Endothelial cell (in vitro differentiated cells): ENCODE data around the gene PTPRE. TPM values are rescaled to one million over a fixed set of nuclear protein-coding genes. Genes with fewer than 3 reads are reported as not detected.

Experiments
- DNase-seq: peaks from one replicate; pipeline ENCODE4 v3.0.0; 2021; ENCODE audit warnings: low spot score
- H3K27ac Mint-ChIP-seq: one replicate; pipeline ENCODE4 v1.8.0; 2021; ENCODE audit warnings: mixed read lengths, inconsistent platforms; ENCODE audit not compliant: unreplicated experiment
- H3K27me3 Mint-ChIP-seq: one replicate; pipeline ENCODE4 v1.8.0; 2021; ENCODE audit warnings: mild to moderate bottlenecking, moderate library complexity, mixed read lengths, inconsistent platforms; ENCODE audit not compliant: unreplicated experiment
- H3K36me3 Mint-ChIP-seq: one replicate; pipeline ENCODE4 v1.8.0; 2021; ENCODE audit warnings: mild to moderate bottlenecking, low read depth, mixed read lengths, inconsistent platforms; ENCODE audit not compliant: unreplicated experiment
- H3K4me1 Mint-ChIP-seq: one replicate; pipeline ENCODE4 v1.8.0; 2021; ENCODE audit warnings: mild to moderate bottlenecking, mixed read lengths, inconsistent platforms; ENCODE audit not compliant: unreplicated experiment
- H3K4me3 Mint-ChIP-seq: one replicate; pipeline ENCODE4 v1.8.0; 2021; ENCODE audit warnings: mild to moderate bottlenecking, mixed read lengths, inconsistent platforms; ENCODE audit not compliant: unreplicated experiment
- H3K9me3 Mint-ChIP-seq: one replicate; pipeline ENCODE4 v1.8.0; 2021; ENCODE audit warnings: mixed read lengths, inconsistent platforms; ENCODE audit not compliant: unreplicated experiment
- CTCF ChIP-seq: fragments of 200-600 bp; sonication (generic); IDR thresholded peaks from one replicate; pipeline ENCODE4 v1.5.0; 2021; ENCODE audit warnings: antibody characterized with exemption; ENCODE audit not compliant: unreplicated experiment
- total RNA-seq: library from RNA; stranded (reverse); fragmentation: NEBNext Ultra II Directional; extraction: Animal tissue kit (Norgen Biotek cat#: 25700); gene quantifications from one replicate; pipeline ENCODE4 v1.2.1, GENCODE V29; 2021; ENCODE audit not compliant: unreplicated experiment

Gene PTPRE
- total RNA-seq, 1 donor from 2014 or later = 117 TPM

GRCh38 chr10:128128582-128128981, 221.7 kb downstream of the PTPRE start:
- Mint-ChIP-seq H3K4me3 (no peak overlapping the region), H3K27ac (no peak overlapping the region), H3K36me3 (no peaks in the 10 kb centered on the region), H3K9me3 (no peaks in the 10 kb centered on the region), H3K27me3 (peaks cover 1% of the 10 kb centered on the region), H3K4me1 (peaks cover 10% of the 10 kb centered on the region)
- no peak for TF ChIP-seq CTCF
- no peak for DNase-seq

GRCh38 chr10:128130051-128130450, 223.1 kb downstream of the PTPRE start:
- DNase-seq = no peak
- no peak for TF ChIP-seq CTCF
- Mint-ChIP-seq H3K27ac (no peak overlapping the region), H3K9me3 (no peaks in the 10 kb centered on the region), H3K27me3 (peaks cover 1% of the 10 kb centered on the region), H3K4me1 (peaks cover 2% of the 10 kb centered on the region), H3K36me3 (no peaks in the 10 kb centered on the region), H3K4me3 (no peak overlapping the region)

Other genes starting within 250 kb of the PTPRE start
- gene FOXI2, start 169.9 kb upstream of the PTPRE start, total RNA-seq = not detected
- 0.31 TPM for gene CLRN3, start 14.2 kb upstream of the PTPRE start, total RNA-seq
- 19.7 TPM for gene MKI67, start 219.3 kb downstream of the PTPRE start, total RNA-seq